ENCODE measurements around the gene TCTN2.

GRCh38 chr12:123723765-123724164 lies 52.9 kb downstream of the TCTN2 start:
- no peak for TF ChIP-seq RAD21 (IDR thresholded peaks at IDR 0.05; ENCODE audit: low read length)
- no peak for TF ChIP-seq POLR2A (IDR thresholded peaks at IDR 0.05; ENCODE audit: low read depth, low read length)
- TF ChIP-seq CTCF (conservative IDR thresholded peaks at IDR 0.05; ENCODE audit: low read depth, low read length): no peak
- TF ChIP-seq RFX5 (IDR thresholded peaks at IDR 0.05; ENCODE audit: low read depth, low read length): no peak

Data from IMR-90 (cell line).